Esophagus muscularis mucosa (tissue), 4 donors: ENCODE measurements around the gene DENND6A.

Experiments used
- CTCF ChIP-seq, 3 experiments: fragments of 200-600 bp in 2 of 3; fragments of 450-650 bp in 1 of 3; sonication (generic) in 2 of 3; IDR thresholded peaks; one replicate each; pipeline ENCODE4 v1.5.1; 2017 to 2019; ENCODE audit warnings: antibody characterized with exemption in 3 of 3, mild to moderate bottlenecking in 2 of 3, moderate library complexity in 1 of 3
- EP300 ChIP-seq: sonication (generic); formaldehyde crosslinking; IDR thresholded peaks from one replicate; pipeline ENCODE4 v1.6.1; 2017; ENCODE audit warnings: antibody characterized with exemption
- POLR2A ChIP-seq: fragments of 450-650 bp; IDR thresholded peaks from one replicate; pipeline ENCODE4 v1.6.1; 2017; ENCODE audit warnings: antibody characterized with exemption, moderate library complexity, mild to moderate bottlenecking, low read depth
- POLR2AphosphoS5 ChIP-seq, 2 donors: sonication (generic); formaldehyde crosslinking; IDR thresholded peaks; one replicate each; pipeline ENCODE4 v1.6.1; 2017; ENCODE audit warnings: antibody characterized with exemption in 2 of 2

- no peak for TF ChIP-seq POLR2AphosphoS5 (IDR thresholded peaks at IDR 0.05)
- no peak for TF ChIP-seq EP300
- no peak for TF ChIP-seq CTCF (IDR thresholded peaks at IDR 0.05)
- TF ChIP-seq POLR2A: no peak
These were observed 98.7 kb downstream of the DENND6A start for GRCh38 chr3:57594144-57594543.
